Measurements from ENCODE around the gene RARS2. TPM values are rescaled to one million over a fixed set of nuclear protein-coding genes. Genes with fewer than 3 reads are reported as not detected.

RARS2 gene
- total RNA-seq, 4 donors from 2014 or later = 25.1 to 28.3 (median 26.9) TPM

GRCh38 chr6:87561017-87561416 lies 28.8 kb downstream of the RARS2 start:
- in situ Hi-C loops (cut with MboI; ENCODE audit: low pct_ligation_motif_present in 1 of 4, low pct_unique_long_range_greater_than_20kb in 1 of 4, low sequenced_read_pairs in 3 of 4) (no loop called here), intact Hi-C loops (cut with DNase I; ENCODE audit: low total_unique reads) (no loop called here)
- no peak overlapping the region for H3K27ac ChIP-seq
- WGBS, 2 donors (ENCODE audit: low coverage in 1 of 2) = 79 to 83% methylated on average over 1 of the region's 1 CpG
- DNase-seq = no peak
- TF ChIP-seq POLR2AphosphoS5 (IDR thresholded peaks at IDR 0.05) = no peak
- no peak for TF ChIP-seq POLR2A (IDR thresholded peaks at IDR 0.05)
- TF ChIP-seq EP300 (IDR thresholded peaks at IDR 0.05; ENCODE audit: low read depth) = no peak
- TF ChIP-seq, protein P1, sequence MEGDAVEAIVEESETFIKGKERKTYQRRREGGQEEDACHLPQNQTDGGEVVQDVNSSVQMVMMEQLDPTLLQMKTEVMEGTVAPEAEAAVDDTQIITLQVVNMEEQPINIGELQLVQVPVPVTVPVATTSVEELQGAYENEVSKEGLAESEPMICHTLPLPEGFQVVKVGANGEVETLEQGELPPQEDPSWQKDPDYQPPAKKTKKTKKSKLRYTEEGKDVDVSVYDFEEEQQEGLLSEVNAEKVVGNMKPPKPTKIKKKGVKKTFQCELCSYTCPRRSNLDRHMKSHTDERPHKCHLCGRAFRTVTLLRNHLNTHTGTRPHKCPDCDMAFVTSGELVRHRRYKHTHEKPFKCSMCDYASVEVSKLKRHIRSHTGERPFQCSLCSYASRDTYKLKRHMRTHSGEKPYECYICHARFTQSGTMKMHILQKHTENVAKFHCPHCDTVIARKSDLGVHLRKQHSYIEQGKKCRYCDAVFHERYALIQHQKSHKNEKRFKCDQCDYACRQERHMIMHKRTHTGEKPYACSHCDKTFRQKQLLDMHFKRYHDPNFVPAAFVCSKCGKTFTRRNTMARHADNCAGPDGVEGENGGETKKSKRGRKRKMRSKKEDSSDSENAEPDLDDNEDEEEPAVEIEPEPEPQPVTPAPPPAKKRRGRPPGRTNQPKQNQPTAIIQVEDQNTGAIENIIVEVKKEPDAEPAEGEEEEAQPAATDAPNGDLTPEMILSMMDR (IDR thresholded peaks at IDR 0.05) = no peak
- no peaks in the 10 kb centered on the region for H3K27me3 ChIP-seq
- H3K4me3 ChIP-seq = no peak overlapping the region
- H3K36me3 ChIP-seq = peaks cover 0 to 41% (median 18%) of the 10 kb centered on the region in 4 donors
- H3K4me1 ChIP-seq = peaks cover 0 to 1% (median 0%) of the 10 kb centered on the region in 4 donors
- no peaks in the 10 kb centered on the region for H3K9me3 ChIP-seq

- TF ChIP-seq, protein P1 (IDR thresholded peaks at IDR 0.05) = no peak
- no peak for TF ChIP-seq EP300 (IDR thresholded peaks at IDR 0.05; ENCODE audit: low read depth)
- TF ChIP-seq POLR2AphosphoS5 (IDR thresholded peaks at IDR 0.05) = no peak
- no peaks in the 10 kb centered on the region for H3K9me3 ChIP-seq
- in situ Hi-C loops (cut with MboI; ENCODE audit: low pct_ligation_motif_present in 1 of 4, low pct_unique_long_range_greater_than_20kb in 1 of 4, low sequenced_read_pairs in 3 of 4) (no loop called here), intact Hi-C loops (cut with DNase I; ENCODE audit: low total_unique reads) (no loop called here)
- no peak for DNase-seq
- no peaks in the 10 kb centered on the region for H3K4me1 ChIP-seq
- H3K36me3 ChIP-seq = peaks cover 0 to 40% (median 19%) of the 10 kb centered on the region in 4 donors
- no peak overlapping the region for H3K27ac ChIP-seq
- H3K4me3 ChIP-seq = no peak overlapping the region
- H3K27me3 ChIP-seq = no peaks in the 10 kb centered on the region
These were observed 31.3 kb downstream of the RARS2 start for GRCh38 chr6:87558446-87558845.

DNA sequence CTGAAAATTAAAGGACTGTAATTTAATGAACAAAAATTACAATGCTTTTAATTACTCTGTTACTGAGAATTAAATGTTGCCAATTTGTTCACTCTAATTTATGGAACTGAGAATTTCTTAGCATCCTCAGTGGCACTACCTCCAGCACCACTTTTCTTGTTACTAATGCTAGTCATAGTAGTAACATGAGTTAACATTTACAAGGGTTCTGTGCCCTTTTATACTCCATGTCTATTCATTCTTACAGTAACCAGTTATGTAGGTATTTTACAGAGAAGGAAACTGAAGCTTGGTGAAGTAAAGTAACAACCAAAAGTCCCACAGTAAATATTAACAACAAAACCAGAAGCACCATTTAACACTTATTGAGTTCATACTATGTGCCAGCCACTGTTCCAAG lies 34.3 kb downstream of the RARS2 start:
- Histone ChIP-seq H3K36me3 (peaks cover 0 to 23% (median 7%) of the 10 kb centered on the region in 4 donors), H3K4me3 (no peak overlapping the region), H3K4me1 (no peaks in the 10 kb centered on the region), H3K9me3 (no peaks in the 10 kb centered on the region), H3K27me3 (no peaks in the 10 kb centered on the region), H3K27ac (no peak overlapping the region)
- in situ Hi-C loops (cut with MboI; ENCODE audit: low pct_ligation_motif_present in 1 of 4, low pct_unique_long_range_greater_than_20kb in 1 of 4, low sequenced_read_pairs in 3 of 4) (no loop called here), intact Hi-C loops (cut with DNase I; ENCODE audit: low total_unique reads) (no loop called here)
- no peak for DNase-seq
- TF ChIP-seq EP300 (IDR thresholded peaks at IDR 0.05; ENCODE audit: low read depth) (no peak), POLR2AphosphoS5 (IDR thresholded peaks at IDR 0.05) (no peak), POLR2A (IDR thresholded peaks at IDR 0.05) (no peak)
- TF ChIP-seq, protein P1 (IDR thresholded peaks at IDR 0.05) = no peak

DNA sequence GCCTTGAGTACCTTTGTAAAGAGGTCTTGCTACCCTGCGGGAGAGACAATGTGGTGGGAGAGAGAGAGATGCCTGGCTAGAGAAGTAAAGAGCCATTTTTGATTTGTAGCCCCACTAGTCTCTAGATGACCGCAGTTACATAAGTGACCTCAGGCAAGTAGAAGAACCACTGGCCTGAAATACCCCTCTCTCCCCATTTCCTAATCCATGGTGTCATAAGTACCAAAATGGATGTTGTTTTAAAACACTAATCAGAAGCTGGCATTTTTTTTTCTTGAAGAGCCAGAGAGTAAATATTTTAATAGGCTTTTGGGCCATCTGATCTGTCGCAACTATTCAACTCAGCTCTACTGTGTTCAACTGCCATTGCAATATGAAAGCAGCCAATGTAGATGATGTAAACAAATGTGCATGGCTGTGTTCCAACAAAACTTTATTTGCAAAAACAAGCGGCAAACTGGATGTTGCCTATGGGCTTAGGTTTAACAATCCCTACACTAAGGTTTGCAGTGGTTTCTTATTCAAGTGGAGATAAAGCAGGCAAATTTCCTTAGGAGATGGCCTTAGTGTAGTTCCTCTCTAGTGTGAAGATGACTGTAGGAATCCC lies 36.5 kb downstream of the RARS2 start:
- Histone ChIP-seq H3K36me3 (peaks cover 0 to 30% (median 8%) of the 10 kb centered on the region in 4 donors), H3K27me3 (no peaks in the 10 kb centered on the region), H3K27ac (no peak overlapping the region), H3K4me1 (no peaks in the 10 kb centered on the region), H3K4me3 (no peak overlapping the region), H3K9me3 (no peaks in the 10 kb centered on the region)
- in situ Hi-C loops (cut with MboI; ENCODE audit: low pct_ligation_motif_present in 1 of 4, low pct_unique_long_range_greater_than_20kb in 1 of 4, low sequenced_read_pairs in 3 of 4) = no loop called here
- DNase-seq = no peak
- intact Hi-C loops (cut with DNase I; ENCODE audit: low total_unique reads) = no loop called here
- TF ChIP-seq EP300 (IDR thresholded peaks at IDR 0.05; ENCODE audit: low read depth) = no peak
- TF ChIP-seq POLR2A (IDR thresholded peaks at IDR 0.05) = no peak
- TF ChIP-seq, protein P1 (IDR thresholded peaks at IDR 0.05) = no peak
- no peak for TF ChIP-seq POLR2AphosphoS5 (IDR thresholded peaks at IDR 0.05)
- WGBS, 2 donors (ENCODE audit: low coverage in 1 of 2) = 93% methylated on average over 3 to 4 of the region's 4 CpGs

Measured in transverse colon (tissue), 4 donors.